22Rv1 (cell line): ENCODE data around the gene SLC52A3.

ENCODE experiments used
- ZFX ChIP-seq: fragments of 450-650 bp; IDR thresholded peaks from 2 replicates; pipeline ENCODE4 v1.6.1; 2017; ENCODE audit warnings: antibody characterized with exemption, borderline replicate concordance
- TF ChIP-seq, protein P1 (sequence below): fragments of 450-650 bp; IDR thresholded peaks from 2 replicates; pipeline ENCODE4 v1.5.1; 2017; ENCODE audit warnings: mild to moderate bottlenecking

DNA sequence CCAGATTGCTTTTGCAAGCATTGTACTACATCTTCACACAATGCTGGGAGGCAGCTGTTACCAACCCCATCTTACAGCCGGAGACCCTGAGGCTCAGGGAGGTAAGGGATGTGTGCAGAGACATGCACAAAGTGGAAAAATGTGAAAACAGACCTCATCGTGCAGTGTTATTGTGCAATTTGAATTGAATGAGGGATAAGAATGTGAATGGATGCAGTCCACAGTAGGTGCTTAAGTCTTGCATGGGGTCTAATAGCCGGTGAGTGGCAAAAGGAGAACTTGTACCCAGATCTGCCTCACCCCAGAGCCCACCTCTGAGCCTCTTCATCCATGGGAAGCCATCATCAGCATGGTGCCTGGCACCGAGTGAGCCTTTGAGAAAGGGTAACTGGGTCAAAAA lies 42.1 kb downstream of the SLC52A3 start:
- TF ChIP-seq, protein P1, sequence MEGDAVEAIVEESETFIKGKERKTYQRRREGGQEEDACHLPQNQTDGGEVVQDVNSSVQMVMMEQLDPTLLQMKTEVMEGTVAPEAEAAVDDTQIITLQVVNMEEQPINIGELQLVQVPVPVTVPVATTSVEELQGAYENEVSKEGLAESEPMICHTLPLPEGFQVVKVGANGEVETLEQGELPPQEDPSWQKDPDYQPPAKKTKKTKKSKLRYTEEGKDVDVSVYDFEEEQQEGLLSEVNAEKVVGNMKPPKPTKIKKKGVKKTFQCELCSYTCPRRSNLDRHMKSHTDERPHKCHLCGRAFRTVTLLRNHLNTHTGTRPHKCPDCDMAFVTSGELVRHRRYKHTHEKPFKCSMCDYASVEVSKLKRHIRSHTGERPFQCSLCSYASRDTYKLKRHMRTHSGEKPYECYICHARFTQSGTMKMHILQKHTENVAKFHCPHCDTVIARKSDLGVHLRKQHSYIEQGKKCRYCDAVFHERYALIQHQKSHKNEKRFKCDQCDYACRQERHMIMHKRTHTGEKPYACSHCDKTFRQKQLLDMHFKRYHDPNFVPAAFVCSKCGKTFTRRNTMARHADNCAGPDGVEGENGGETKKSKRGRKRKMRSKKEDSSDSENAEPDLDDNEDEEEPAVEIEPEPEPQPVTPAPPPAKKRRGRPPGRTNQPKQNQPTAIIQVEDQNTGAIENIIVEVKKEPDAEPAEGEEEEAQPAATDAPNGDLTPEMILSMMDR: no peak
- TF ChIP-seq ZFX: no peak
